Cardiac muscle cell (in vitro differentiated cells and primary cell): ENCODE data around the gene VMAC. TPM values are rescaled to one million over a fixed set of nuclear protein-coding genes. Genes with fewer than 3 reads are reported as not detected.

Experiments used
- DNase-seq, 2 donors: peaks; one replicate each; pipeline versions ENCODE4 v3.0.0 to v3.0.0-alpha.2; 2010 to 2017; ENCODE audit warnings: low read depth in 1 of 2, low spot score in 1 of 2
- H3K27ac ChIP-seq: fragments of 200-600 bp; sonication (generic); 2 replicates; pipeline ENCODE4 v1.5.1; 2016
- H3K27me3 ChIP-seq: fragments of 200-600 bp; sonication (generic); 2 replicates; pipeline ENCODE4 v1.6.0; 2016; ENCODE audit warnings: control low read depth
- H3K36me3 ChIP-seq: fragments of 200-600 bp; sonication (generic); 2 replicates; pipeline ENCODE4 v1.5.1; 2016; ENCODE audit warnings: control low read depth
- H3K4me1 ChIP-seq: fragments of 200-600 bp; sonication (generic); 2 replicates; pipeline ENCODE4 v1.8.1; 2017; ENCODE audit warnings: low read depth, mild to moderate bottlenecking, mixed run types
- H3K4me3 ChIP-seq: fragments of 200-600 bp; sonication (generic); 2 replicates; pipeline ENCODE4 v1.5.1; 2016; ENCODE audit warnings: mild to moderate bottlenecking
- H3K9me3 ChIP-seq: fragments of 200-600 bp; sonication (generic); 2 replicates; pipeline ENCODE4 v1.5.1; 2017; ENCODE audit warnings: low read depth, mild to moderate bottlenecking, control low read depth
- polyA plus RNA-seq: library from polyadenylated mRNA; unstranded; fragments of >200 nt; fragmentation: Nextera tagmentation; extraction: Ambion mirVana; gene quantifications from 2 replicates; pipeline ENCODE4 v1.2.1, GENCODE V29; 2016
- total RNA-seq: library from RNA; depleted of rRNA; stranded (reverse); fragments of >200 nt; gene quantifications from 2 replicates; pipeline ENCODE4 v1.2.3, GENCODE V29; 2016
- TF ChIP-seq, protein P1 (sequence below): IDR thresholded peaks from 2 replicates; pipeline ENCODE4 v1.5.1; 2012; ENCODE audit warnings: low read depth, mild to moderate bottlenecking, low read length

VMAC gene
- total and polyA plus RNA-seq, 2 experiments from 2014 or later: 3.9 to 23.1 TPM

DNA sequence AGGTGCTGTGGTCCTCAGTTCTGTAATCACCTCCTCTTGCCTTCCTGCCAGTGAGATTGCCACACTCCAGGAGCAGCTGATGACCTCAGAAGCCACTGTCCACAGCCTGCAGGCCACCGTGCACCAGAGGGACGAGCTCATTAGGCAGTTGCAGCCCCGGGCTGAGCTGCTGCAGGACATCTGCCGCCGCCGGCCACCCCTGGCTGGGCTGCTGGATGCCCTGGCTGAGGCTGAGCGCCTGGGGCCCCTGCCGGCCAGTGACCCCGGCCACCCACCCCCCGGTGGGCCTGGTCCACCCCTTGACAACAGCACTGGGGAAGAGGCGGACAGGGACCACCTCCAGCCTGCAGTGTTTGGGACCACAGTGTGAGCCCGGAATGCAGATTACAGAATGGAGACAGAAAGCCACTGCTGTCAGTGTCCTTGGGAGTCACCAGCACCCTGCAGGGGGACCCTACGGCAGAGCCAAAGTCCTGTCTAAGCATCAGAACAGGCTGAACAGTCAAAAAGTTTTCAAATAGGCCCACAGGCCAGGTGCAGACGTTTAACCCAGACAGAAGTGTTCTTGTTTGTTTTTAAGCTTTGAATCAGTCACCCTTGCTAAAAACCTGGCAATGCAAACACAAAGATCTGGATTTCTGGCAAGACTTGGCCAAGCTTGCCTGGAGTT is 4.2 kb downstream of the VMAC start:
- no peak overlapping the region for H3K4me3 ChIP-seq
- no peaks in the 10 kb centered on the region for H3K9me3 ChIP-seq
- peaks cover 3% of the 10 kb centered on the region for H3K36me3 ChIP-seq
- no peaks in the 10 kb centered on the region for H3K27me3 ChIP-seq
- no peak overlapping the region for H3K27ac ChIP-seq
- H3K4me1 ChIP-seq: no peaks in the 10 kb centered on the region
- TF ChIP-seq, protein P1, sequence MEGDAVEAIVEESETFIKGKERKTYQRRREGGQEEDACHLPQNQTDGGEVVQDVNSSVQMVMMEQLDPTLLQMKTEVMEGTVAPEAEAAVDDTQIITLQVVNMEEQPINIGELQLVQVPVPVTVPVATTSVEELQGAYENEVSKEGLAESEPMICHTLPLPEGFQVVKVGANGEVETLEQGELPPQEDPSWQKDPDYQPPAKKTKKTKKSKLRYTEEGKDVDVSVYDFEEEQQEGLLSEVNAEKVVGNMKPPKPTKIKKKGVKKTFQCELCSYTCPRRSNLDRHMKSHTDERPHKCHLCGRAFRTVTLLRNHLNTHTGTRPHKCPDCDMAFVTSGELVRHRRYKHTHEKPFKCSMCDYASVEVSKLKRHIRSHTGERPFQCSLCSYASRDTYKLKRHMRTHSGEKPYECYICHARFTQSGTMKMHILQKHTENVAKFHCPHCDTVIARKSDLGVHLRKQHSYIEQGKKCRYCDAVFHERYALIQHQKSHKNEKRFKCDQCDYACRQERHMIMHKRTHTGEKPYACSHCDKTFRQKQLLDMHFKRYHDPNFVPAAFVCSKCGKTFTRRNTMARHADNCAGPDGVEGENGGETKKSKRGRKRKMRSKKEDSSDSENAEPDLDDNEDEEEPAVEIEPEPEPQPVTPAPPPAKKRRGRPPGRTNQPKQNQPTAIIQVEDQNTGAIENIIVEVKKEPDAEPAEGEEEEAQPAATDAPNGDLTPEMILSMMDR: no peak
- no peak for DNase-seq

DNA sequence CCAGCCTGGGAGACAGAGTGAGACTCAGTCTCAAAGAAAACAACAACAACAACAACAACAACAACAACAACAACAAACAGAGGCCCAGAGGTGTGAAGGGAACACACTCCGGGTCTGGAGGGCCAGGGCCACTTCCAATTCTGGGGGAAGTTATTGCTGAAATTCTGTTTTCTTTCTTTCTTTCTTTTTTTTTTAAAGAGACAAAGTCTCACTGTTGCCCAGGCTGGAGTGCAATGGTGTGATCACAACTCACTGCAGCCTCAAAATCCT is 5.9 kb downstream of the VMAC start:
- Histone ChIP-seq H3K4me1 (peaks cover 6% of the 10 kb centered on the region), H3K27me3 (no peaks in the 10 kb centered on the region), H3K9me3 (no peaks in the 10 kb centered on the region), H3K27ac (no peak overlapping the region), H3K36me3 (peaks cover 3% of the 10 kb centered on the region), H3K4me3 (no peak overlapping the region)
- no peak for DNase-seq
- TF ChIP-seq, protein P1: no peak

DNA sequence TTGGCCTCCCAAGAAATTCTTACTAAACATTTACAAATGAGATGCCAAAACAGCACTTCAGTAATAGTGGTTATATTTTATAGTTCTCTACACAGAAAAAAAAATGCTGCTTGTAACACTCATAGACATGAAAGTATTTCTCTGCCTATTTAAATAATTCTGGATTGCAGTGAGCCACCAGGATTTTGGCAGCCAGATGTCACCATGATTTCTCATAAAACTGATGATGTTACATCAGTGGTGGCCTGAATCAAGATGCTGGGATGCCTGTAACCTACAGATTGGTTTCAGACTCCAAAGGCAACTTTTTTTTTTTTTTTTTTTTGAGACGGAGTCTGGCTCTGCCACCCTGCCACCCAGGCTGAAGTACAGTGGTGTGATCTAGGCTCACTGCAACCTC is 6.7 kb downstream of the VMAC start:
- Histone ChIP-seq H3K27me3 (no peaks in the 10 kb centered on the region), H3K4me3 (no peak overlapping the region), H3K36me3 (peaks cover 10% of the 10 kb centered on the region), H3K4me1 (peaks cover 14% of the 10 kb centered on the region), H3K27ac (no peak overlapping the region), H3K9me3 (no peaks in the 10 kb centered on the region)
- no peak for DNase-seq
- TF ChIP-seq, protein P1: no peak

DNA sequence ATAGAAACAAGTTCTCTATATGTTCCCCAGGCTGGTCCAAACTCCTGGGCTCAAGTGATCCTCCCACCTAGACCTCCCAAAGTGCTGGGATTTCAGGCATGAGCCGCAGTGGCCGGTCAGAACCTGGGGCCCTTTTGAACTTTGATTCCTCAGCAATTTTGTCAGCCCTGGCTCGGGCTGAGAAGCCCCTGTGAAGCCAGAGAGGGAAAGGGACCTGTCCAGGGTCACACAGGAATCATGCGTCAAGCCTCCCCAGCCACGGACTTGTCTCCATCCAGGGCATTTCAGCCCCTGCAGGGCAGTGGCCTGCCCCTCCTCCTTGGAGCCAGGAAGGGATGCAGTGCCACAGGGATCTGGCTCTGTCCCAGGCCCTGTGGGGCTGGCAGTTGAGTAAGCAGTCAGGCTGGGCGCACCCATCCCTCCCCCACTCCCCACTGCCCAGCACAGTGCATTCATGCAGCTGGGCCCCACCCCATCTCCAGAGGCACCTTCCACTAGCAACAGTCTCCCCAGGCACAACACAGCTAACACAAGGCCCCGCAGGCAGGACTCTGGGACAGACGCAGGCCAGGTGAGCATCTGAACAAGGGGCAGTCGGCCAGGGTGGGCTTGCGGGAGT is 9.2 kb downstream of the VMAC start, which contains the start of gene CAPS:
CAPS (plus strand) TSS at position 516 of the 619 bp plus-strand sequence. CDS start 153 bp downstream, outside the sequence.
- peaks cover 28% of the 10 kb centered on the region for H3K36me3 ChIP-seq
- peaks cover 15% of the 10 kb centered on the region for H3K4me1 ChIP-seq
- H3K27me3 ChIP-seq: no peaks in the 10 kb centered on the region
- H3K4me3 ChIP-seq: no peak within 1 kb of the TSS
- DNase-seq: peak in 1 of 2 donors; percentile 72
- peak within 1 kb of the TSS; percentile 75 for H3K27ac ChIP-seq
- TF ChIP-seq, protein P1: no peak
- H3K9me3 ChIP-seq: no peaks in the 10 kb centered on the region

DNA sequence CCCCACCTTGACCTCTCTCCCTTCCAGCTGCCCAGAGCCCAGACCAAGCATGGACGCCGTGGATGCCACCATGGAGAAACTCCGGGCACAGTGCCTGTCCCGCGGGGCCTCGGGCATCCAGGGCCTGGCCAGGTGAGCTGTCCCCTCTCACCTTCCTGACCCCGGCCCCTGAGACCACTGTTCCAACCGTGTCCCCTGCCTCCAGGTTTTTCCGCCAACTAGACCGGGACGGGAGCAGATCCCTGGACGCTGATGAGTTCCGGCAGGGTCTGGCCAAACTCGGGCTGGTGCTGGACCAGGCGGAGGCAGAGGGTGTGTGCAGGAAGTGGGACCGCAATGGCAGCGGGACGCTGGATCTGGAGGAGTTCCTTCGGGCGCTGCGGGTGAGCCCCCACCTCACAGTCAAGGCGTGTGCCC is 9.7 kb downstream of the VMAC start:
- no peaks in the 10 kb centered on the region for H3K27me3 ChIP-seq

More for the DNA sequence above, 9.7 kb downstream of the VMAC start:
- no peak overlapping the region for H3K4me3 ChIP-seq
- TF ChIP-seq, protein P1: no peak
- peaks cover 15% of the 10 kb centered on the region for H3K4me1 ChIP-seq
- H3K36me3 ChIP-seq: peaks cover 30% of the 10 kb centered on the region
- DNase-seq: no peak
- H3K27ac ChIP-seq: peak overlapping the region; percentile 15
- no peaks in the 10 kb centered on the region for H3K9me3 ChIP-seq
